Common myeloid progenitor, CD34-positive (primary cell): ENCODE results near the gene HIF3A.

Source experiments
- CTCF ChIA-PET: fragments of 350-600 bp; sonication (Branson Sonifier 250); formaldehyde crosslinking; loops from one replicate; lab custom pipeline; 2021; ENCODE audit warnings: antibody characterized with exemption; lab: Charles Lee
- POLR2A ChIA-PET: fragments of 350-600 bp; sonication (Branson Sonifier 250); formaldehyde crosslinking; loops from one replicate; lab custom pipeline; 2021; ENCODE audit warnings: antibody characterized with exemption; lab: Charles Lee
- DNase-seq, 3 donors: peaks; one replicate each; pipeline versions ENCODE4 v3.0.0 to v3.0.0-alpha.2; 2013
- H3K27ac ChIP-seq, 2 experiments: 1 replicate in 1 of 2; 2 replicates in 1 of 2; pipeline ENCODE4 v1.7.0; 2013; ENCODE audit warnings: inconsistent platforms in 2 of 2, low read length in 2 of 2, mild to moderate bottlenecking in 2 of 2, low read depth in 1 of 2, moderate library complexity in 1 of 2; ENCODE audit not compliant: severe bottlenecking in 2 of 2, insufficient read depth in 1 of 2, poor library complexity in 1 of 2
- H3K27me3 ChIP-seq, 5 experiments: replicated peaks in 2 of 5; 1 replicate in 3 of 5; 2 replicates in 2 of 5; pipeline versions ENCODE4 v1.6.1 to v1.7.0; 2013; ENCODE audit warnings: low read length in 4 of 5, mild to moderate bottlenecking in 2 of 5, moderate library complexity in 2 of 5, inconsistent platforms in 1 of 5; ENCODE audit not compliant: insufficient read depth in 5 of 5, control insufficient read depth in 4 of 5
- H3K36me3 ChIP-seq, 4 experiments: 1 replicate in 2 of 4; 2 replicates in 2 of 4; pipeline versions ENCODE4 v1.6.1 to v1.7.0; 2013; ENCODE audit warnings: low read length in 3 of 4, control low read depth in 1 of 4, mild to moderate bottlenecking in 1 of 4; ENCODE audit not compliant: control insufficient read depth in 4 of 4, insufficient read depth in 4 of 4
- H3K4me1 ChIP-seq, 4 experiments: 1 replicate in 3 of 4; 2 replicates in 1 of 4; pipeline versions ENCODE4 v1.6.1 to v1.7.1; 2013; ENCODE audit warnings: low read length in 3 of 4, mild to moderate bottlenecking in 3 of 4, control low read depth in 1 of 4, inconsistent platforms in 1 of 4, moderate library complexity in 1 of 4; ENCODE audit not compliant: control insufficient read depth in 4 of 4, insufficient read depth in 4 of 4; ENCODE audit errors: control extremely low read depth in 1 of 4
- H3K4me3 ChIP-seq, 7 experiments: 1 replicate in 4 of 7; 2 replicates in 3 of 7; pipeline versions ENCODE4 v1.5.1 to v1.7.0; 2013; ENCODE audit warnings: mild to moderate bottlenecking in 7 of 7, low read length in 6 of 7, moderate library complexity in 6 of 7, inconsistent platforms in 2 of 7, low read depth in 2 of 7, control low read depth in 1 of 7; ENCODE audit not compliant: insufficient read depth in 4 of 7, control insufficient read depth in 1 of 7; ENCODE audit errors: extremely low read depth in 1 of 7
- H3K9me3 ChIP-seq, 5 experiments: 1 replicate in 4 of 5; 2 replicates in 1 of 5; pipeline versions ENCODE4 v1.6.1 to v1.7.1; 2013; ENCODE audit warnings: low read length in 4 of 5, mild to moderate bottlenecking in 2 of 5, inconsistent platforms in 1 of 5, low read depth in 1 of 5, moderate library complexity in 1 of 5; ENCODE audit not compliant: control insufficient read depth in 4 of 5, insufficient read depth in 2 of 5; ENCODE audit errors: control extremely low read depth in 1 of 5
- WGBS: methylation state at CpG from one replicate; pipeline ENCODE4 v1.1.5; 2013; ENCODE audit not compliant: insufficient coverage; 5-methylcytosine and 5-hydroxymethylcytosine counted together

HIF3A gene

GRCh38 chr19:46289724-46290619 is 6.9 kb upstream of the HIF3A start:
- H3K4me1 ChIP-seq: no peaks in the 10 kb centered on the region
- ChIA-PET CTCF (interaction anchor here (0.6 to 1.1 kb wide), 3 partner anchors 9 to 201 kb away, joined by 3 read pairs; no protein-coding TSS in a partner anchor), POLR2A (no interaction called here)
- H3K27me3 ChIP-seq: peaks cover 0 to 4% (median 3%) of the 10 kb centered on the region in 5 experiments
- DNase-seq: no peak
- no peak overlapping the region for H3K27ac ChIP-seq
- H3K36me3 ChIP-seq: no peaks in the 10 kb centered on the region
- WGBS: 91% methylated on average over 3 of the region's 4 CpGs
- H3K9me3 ChIP-seq: peaks cover 0 to 15% (median 3%) of the 10 kb centered on the region in 5 experiments
- no peak overlapping the region for H3K4me3 ChIP-seq

- Histone ChIP-seq H3K27ac (no peak overlapping the region), H3K36me3 (no peaks in the 10 kb centered on the region), H3K4me1 (peaks cover 0 to 4% (median 2%) of the 10 kb centered on the region in 4 experiments), H3K4me3 (no peak overlapping the region), H3K27me3 (peaks cover 0 to 18% (median 5%) of the 10 kb centered on the region in 5 experiments), H3K9me3 (peaks cover 0 to 15% (median 3%) of the 10 kb centered on the region in 5 experiments)
- ChIA-PET POLR2A (no interaction called here), CTCF (interaction anchor here (1.0 kb wide), 1 partner anchor 11 kb away, joined by 3 read pairs; no protein-coding TSS in a partner anchor)
- no peak for DNase-seq
Observed at GRCh38 chr19:46291829-46292228, 5.0 kb upstream of the HIF3A start.

- H3K36me3 ChIP-seq: no peaks in the 10 kb centered on the region
- DNase-seq: no peak
- 100% methylated on average over 2 of the region's 6 CpGs for WGBS
- peaks cover 0 to 14% (median 3%) of the 10 kb centered on the region in 5 experiments for H3K9me3 ChIP-seq
- ChIA-PET CTCF (no interaction called here), POLR2A (no interaction called here)
- H3K27me3 ChIP-seq: peaks cover 0 to 26% (median 9%) of the 10 kb centered on the region in 5 experiments
- no peak overlapping the region for H3K27ac ChIP-seq
- H3K4me1 ChIP-seq: peaks cover 0 to 30% (median 16%) of the 10 kb centered on the region in 4 experiments
- no peak overlapping the region for H3K4me3 ChIP-seq
Observed at GRCh38 chr19:46294494-46294893, 2.3 kb upstream of the HIF3A start.

GRCh38 chr19:46295401-46296201 is 1.2 kb upstream of the HIF3A start:
- Histone ChIP-seq H3K27ac (no peak overlapping the region), H3K36me3 (no peaks in the 10 kb centered on the region), H3K4me3 (no peak overlapping the region), H3K27me3 (peaks cover 0 to 26% (median 9%) of the 10 kb centered on the region in 5 experiments), H3K9me3 (peaks cover 0 to 6% (median 0%) of the 10 kb centered on the region in 5 experiments), H3K4me1 (peaks cover 0 to 34% (median 16%) of the 10 kb centered on the region in 4 experiments)
- no peak for DNase-seq
- ChIA-PET CTCF (interaction anchor here (0.9 to 3.3 kb wide), 2 partner anchors 9 to 14 kb away, joined by 3 to 21 read pairs; no protein-coding TSS in a partner anchor), POLR2A (no interaction called here)
- WGBS: 97% methylated on average over 4 of the region's 5 CpGs

GRCh38 chr19:46296202-46296480 is 701 bp upstream of the HIF3A start:
- Histone ChIP-seq H3K27ac (no peak overlapping the region), H3K9me3 (peaks cover 0 to 2% (median 0%) of the 10 kb centered on the region in 5 experiments), H3K27me3 (peaks cover 0 to 26% (median 9%) of the 10 kb centered on the region in 5 experiments), H3K4me1 (peaks cover 0 to 38% (median 20%) of the 10 kb centered on the region in 4 experiments), H3K36me3 (no peaks in the 10 kb centered on the region), H3K4me3 (no peak overlapping the region)
- POLR2A ChIA-PET: no interaction called here
- DNase-seq: no peak
- WGBS: 80% methylated on average over 1 of the region's 3 CpGs
- CTCF ChIA-PET: interaction anchor here (0.9 to 3.3 kb wide), 2 partner anchors 10 to 15 kb away, joined by 3 to 21 read pairs; no protein-coding TSS in a partner anchor

- no peaks in the 10 kb centered on the region for H3K36me3 ChIP-seq
- H3K4me1 ChIP-seq: peaks cover 0 to 38% (median 20%) of the 10 kb centered on the region in 4 experiments
- ChIA-PET CTCF (interaction anchor here (0.8 to 3.3 kb wide), 2 partner anchors 17 to 33 kb away, joined by 3 to 21 read pairs; no protein-coding TSS in a partner anchor), POLR2A (no interaction called here)
- peak overlapping the region in 1 of 7 experiments; percentile 48 for H3K4me3 ChIP-seq
- WGBS: 27% methylated on average over 16 of the region's 19 CpGs
- no peaks in the 10 kb centered on the region for H3K9me3 ChIP-seq
- peak in 1 of 3 donors; percentile 19 for DNase-seq
- no peak overlapping the region for H3K27ac ChIP-seq
- H3K27me3 ChIP-seq: peaks cover 0 to 26% (median 9%) of the 10 kb centered on the region in 5 experiments
Observed at GRCh38 chr19:46297700-46298478, 1.0 kb downstream of the HIF3A start.
